Astrocyte of the hippocampus (primary cell): ENCODE results near the gene ESPNL.

Experiments used
- DNase-seq: peaks from one replicate; pipeline ENCODE4 v3.0.0; 2011; ENCODE audit warnings: low read depth, low spot score

Gene ESPNL

DNA sequence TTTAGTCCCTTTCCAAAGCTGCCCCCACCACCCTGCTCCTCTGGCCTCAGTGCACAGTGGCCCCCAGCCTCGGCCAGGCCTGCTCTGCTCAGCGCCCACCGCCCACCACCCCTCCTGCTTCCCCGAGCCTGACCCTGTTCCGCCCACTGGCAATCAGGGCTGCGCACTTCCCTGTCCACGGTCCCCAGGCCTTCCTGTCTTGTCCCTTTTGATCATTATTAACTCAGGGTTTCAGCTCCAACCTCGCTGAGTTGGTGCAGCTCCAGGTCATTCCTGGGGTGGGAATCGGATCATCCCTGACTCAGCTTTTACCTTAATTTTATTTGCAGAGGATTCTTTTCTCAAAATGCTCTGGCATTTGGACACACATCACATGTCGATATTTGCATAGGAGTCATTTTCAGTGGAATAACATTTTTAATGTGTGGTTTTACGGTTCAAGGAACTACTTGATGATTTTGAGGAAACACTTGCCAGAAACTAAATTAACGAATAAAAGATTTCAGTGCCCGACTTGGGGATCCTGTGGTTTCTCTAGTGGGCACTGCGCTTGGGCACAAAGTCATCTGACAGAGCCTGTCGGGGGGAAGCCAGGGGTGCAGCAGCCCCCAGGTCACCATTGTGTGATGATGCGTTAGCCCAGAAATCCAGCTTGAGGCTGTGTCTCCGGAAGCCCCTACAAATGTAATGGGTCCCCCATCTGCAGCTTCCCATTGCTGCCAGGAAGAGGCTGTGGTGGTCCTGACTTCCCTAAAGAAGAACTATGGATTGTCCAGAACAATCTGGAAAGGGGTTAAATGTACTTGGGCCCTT, 1.0 kb upstream of the ESPNL start:
- DNase-seq, result no peak

DNA sequence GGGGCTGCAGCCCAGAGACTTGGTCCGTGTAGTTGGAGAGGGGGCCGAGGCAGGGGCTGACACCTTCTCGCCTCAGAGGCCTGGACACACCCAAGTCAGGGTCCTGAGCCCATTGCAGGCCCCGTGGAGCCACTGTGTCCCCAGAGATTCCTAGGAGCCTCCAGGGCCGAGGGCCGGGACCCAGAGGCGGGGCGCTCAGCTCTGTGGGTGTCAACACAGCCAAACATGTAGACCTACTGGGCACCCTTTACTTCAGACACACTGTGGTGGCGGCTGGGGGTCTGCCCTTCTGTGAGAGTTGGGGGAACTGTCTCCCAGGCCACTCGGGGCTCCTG, 459 bp upstream of the ESPNL start:
- DNase-seq, result no peak

DNA sequence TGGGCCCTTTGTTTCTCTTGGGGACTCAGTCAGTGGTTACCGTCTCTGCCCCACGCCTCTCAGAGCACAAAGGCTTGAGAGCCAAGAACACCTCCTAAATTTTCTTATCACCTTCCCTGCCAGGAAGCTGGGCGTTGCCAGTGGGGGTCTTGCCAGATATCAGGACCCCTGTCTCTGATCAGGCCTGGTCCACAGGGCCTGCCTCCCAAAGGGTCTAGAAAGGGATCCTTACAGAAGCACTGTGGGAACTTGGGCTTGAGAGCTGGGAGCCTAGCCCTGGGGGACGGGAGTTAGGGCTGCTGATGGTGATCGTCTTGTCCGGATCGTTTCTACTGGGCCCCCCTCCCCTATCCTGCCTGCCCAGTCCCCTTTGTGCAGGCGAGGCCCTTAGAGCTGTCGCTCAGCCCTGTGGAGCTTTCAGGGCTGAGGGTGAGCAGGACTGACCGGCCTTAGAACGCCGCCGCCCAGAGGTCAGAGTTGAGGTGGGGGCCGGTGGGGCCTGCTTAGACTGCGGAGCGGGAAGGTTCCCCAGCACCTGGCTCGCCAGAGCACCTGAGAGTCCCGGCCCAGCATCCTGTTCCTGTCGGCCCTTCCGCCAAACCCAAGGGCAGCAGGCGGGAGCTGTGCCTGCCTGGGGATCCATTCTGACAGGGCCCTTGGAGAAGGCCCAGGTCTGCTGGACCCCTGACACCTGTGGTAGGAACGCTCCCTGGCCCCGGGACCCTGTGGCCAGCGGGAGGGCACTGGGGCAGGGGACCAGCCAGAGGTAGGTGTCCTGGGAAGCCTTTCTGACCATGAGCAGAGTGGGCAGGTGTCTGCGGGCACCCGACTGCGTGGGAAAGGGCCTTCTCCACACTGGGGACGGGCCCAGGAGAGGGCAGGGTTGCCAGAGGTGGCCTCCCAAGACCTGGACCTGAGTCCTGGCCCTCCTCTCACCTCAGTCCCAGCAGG, 956 bp downstream of the ESPNL start:
- no peak for DNase-seq

DNA sequence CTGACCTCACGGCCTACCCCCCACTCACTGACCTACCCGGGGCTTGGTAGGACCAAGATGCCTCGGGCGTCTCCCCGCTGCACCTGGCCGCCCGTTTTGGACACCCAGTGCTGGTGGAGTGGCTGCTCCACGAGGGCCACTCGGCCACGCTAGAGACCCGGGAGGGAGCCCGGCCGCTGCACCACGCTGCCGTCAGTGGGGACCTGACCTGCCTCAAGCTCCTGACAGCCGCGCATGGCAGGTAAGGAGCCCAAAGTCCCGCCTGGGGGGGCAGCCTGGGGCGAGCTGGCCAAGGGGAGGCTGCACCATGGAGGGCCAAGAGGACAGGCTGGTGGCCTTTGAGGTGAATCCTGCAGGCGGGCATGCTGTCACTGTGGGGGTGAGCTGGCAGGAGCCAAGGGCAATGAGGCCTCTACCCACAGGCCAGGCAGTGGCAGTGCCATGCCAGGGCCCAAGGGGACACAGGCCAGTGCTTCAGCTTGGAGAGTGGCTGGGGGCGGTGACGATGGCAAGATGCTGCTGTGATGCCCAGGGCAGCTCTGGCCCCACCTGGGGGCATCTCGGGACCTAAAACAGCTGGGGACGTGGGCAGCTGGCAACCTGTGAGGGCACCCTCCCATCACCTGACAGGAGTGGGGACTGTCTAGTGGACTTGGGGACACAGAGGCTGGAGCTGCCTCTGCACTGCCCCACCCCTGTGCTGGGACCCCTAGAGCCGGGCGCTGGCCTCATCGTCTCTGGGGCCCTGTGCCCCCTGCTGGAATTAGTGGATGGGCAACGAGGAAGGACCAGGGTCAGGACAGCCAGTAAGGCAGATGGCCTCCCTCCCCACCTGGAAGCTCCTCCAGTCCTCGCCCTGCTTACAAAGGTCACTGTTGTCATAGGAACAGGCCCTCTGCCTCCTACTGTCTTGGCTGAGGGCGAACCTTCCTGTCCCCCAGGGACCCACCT, 2.0 kb downstream of the ESPNL start:
- no peak for DNase-seq

DNA sequence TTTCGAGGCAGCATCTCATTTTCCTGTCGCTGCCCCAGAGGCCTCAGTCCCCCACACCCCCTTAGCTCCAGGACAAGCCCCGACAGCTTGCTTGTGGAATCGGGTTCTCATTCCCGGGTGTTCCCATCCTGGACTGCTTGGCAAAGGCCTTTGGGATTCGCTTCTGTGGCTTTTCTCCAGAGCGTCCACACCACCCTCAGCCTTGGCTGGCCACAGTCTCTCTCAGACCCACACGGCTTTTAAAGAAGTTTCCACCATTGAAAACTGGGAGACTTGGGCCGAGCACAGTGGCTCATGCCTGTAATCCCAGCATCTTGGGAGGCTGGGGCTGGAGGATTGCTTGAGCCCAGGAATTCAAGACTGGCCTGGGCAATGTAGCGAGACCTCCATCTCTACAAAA, 2.7 kb downstream of the ESPNL start:
- no peak for DNase-seq

GRCh38 chr2:238103465-238104225, 3.5 kb downstream of the ESPNL start:
- no peak for DNase-seq

- no peak for DNase-seq
Observed at GRCh38 chr2:238104226-238104690, 4.1 kb downstream of the ESPNL start.

GRCh38 chr2:238104691-238105371, 4.7 kb downstream of the ESPNL start:
- DNase-seq, result no peak

- DNase-seq, result no peak
Observed at GRCh38 chr2:238105506-238106338, 5.6 kb downstream of the ESPNL start.

- no peak for DNase-seq
Observed at GRCh38 chr2:238106339-238106697, 6.2 kb downstream of the ESPNL start.

DNA sequence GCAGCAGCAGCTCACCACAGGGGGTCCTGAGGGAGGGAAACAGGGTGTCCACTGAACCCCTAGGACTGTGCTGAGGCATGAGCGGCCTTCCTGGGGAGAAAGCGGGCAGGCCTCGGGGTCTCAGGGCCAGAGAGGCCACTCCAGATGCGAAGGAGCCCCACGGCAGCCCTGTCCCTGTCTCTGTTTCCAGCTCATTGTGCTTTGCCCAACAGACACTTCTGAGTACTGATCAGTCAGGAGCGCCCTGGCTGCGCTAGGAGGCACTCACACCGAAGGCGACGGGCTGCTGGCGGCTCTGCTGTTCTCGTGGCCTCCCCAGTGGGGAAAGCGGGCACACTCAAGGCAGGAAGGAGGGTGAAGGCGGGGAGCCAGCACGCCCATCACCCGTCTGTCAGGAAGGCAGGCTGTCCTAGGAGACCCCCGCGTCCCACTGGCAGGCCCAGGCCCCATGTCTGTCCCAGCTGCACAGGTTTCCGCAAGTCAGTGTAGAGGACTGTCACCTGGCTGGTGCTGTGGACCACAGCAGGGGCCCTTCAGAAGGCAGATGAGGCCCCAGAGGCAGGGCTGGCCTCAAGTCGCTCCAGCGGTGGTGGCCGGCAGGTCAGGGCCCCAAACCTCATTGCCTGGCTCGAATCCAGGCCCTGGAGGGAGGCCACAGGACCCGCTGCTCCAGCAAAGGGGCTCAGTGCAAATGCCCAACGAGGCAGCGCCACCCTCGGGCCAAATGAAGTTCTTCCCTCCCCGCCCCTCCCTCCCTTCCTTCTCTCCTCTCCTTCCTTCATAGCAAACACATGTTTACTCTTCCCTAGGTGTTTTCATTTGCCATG, 6.8 kb downstream of the ESPNL start:
- DNase-seq, result peak; percentile 33

GRCh38 chr2:238107525-238108422, 7.6 kb downstream of the ESPNL start:
- DNase-seq, result no peak

DNA sequence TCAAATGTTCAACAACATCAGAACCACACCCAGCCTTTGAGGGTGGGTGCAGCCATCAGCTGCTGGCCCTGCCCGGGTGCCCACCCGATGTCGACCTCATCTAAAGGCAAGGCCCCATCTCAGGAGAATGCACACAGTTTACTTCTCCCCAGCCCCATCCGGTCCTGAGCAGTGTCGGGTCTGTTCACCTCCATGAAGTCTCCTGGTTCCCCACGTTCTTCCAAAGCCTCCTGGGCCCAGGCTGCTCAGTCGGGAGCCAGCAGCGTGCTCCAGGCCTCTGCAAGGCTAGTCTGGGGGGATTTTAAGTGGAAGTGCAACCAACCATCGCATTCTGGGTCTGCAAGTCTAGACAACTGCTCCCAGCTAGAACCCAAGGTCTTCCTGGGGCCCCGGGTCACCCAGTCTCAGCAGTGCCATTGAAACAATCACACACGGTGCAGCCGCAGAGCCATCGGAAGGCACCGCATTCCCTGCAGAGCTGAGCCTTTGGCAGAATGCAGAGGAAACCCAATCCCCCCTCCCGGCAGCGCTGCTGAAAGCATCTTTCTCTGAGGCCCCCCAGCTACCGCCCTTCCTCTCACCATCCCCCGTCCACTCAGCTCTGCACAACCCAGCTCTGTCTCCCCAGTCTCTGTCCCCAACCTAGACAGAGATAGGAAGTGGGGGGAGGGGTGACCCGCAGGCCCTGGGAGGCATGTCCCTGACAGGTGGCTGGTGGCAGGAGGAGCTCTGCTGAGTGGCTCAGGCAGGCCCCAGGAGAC, 8.5 kb downstream of the ESPNL start:
- no peak for DNase-seq

DNA sequence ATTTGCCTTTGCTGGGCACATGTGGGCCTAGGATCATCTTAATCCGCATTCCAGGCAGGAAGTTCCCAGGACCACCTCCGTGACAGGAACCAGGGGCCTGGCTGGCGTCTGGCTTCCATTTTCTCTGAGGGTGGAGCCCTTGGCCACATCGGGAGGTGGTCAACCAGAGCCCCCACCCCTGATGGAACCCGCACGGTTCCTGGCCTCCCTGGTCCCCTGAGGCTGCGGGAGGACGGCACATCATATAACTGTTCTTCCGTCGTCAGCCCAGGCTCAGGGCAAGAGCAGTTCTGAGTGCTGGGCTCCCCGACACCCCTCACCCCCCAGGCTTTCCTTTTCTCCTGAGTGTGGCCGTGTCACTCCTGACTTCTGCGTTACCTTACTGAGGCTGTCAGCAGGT, 13.5 kb downstream of the ESPNL start:
- DNase-seq, result no peak

- no peak for DNase-seq
Observed at GRCh38 chr2:238114331-238114841, 14.2 kb downstream of the ESPNL start.

DNA sequence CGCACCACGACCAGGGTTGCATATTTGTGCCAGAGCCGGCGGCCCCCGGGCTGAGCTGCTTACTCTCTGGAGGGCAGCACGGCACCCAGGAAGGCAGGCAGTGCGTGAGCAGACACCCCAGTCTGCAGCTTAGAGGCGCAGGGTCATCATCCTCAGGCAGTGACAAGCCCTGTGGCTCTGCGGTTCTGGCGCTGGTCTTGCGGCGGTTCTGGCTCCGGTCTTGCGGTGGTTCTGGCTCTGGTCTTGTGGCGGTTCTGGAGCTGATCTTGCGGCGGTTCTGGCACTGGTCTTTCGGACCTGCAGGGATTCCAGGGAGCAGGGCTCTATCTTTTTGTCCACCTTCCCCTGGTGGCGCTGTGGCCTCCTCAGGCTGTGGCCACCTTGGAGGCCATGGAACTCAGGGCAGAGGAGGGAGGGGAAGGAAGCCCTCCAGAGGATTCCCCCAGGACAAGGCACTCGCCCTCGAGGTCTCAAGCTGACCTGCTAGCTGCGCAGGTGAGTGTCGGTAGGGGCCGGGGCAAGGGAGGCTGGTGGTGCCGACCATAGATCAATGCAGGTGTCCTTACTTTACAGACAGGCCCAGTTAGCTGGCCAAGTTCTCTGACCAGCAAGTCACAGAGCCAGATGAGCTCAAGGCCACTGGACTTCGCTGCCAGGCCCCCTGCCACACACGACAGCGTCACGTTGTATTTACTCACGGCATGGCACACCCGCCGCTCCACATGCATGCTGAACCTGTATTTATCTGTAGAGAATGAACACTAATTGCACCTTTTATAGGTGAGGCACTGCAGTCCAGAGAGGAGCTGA, 14.9 kb downstream of the ESPNL start:
- no peak for DNase-seq
